HG02840 (cell line): ENCODE results near the gene ASXL1.

Experiments
- ATAC-seq: cut with Tn5 transposase; IDR thresholded peaks from one replicate; pipeline ENCODE4 v1.9.1; 2021; ENCODE audit warnings: mild to moderate bottlenecking, moderate library complexity, moderate number of reproducible peaks; ENCODE audit not compliant: unreplicated experiment, low FRiP score

The ASXL1 gene

GRCh38 chr20:32488066-32488838 lies 130.1 kb downstream of the ASXL1 start:
- ATAC-seq: no peak
